ENCODE results near the gene ADAMTS12. TPM values are rescaled to one million over a fixed set of nuclear protein-coding genes. Genes with fewer than 3 reads are reported as not detected.

The ADAMTS12 gene
- total RNA-seq, 1 experiment from 2014 or later = 6.2 TPM

- Mint-ChIP-seq H3K4me1 (no peaks in the 10 kb centered on the region), H3K27me3 (ENCODE audit: low read depth) (no peaks in the 10 kb centered on the region), H3K36me3 (ENCODE audit: insufficient read depth in 1 of 3, low read depth in 3 of 3) (no peaks in the 10 kb centered on the region; a peak in 1 of 7 replicates), H3K27ac (no peak overlapping the region), H3K9me3 (no peaks in the 10 kb centered on the region), H3K4me3 (no peak overlapping the region)
- no peak overlapping the region for H2BK5ac ChIP-seq (ENCODE audit: insufficient read length, low read length)
- TF ChIP-seq CTCF (conservative IDR thresholded peaks at IDR 0.05) = no peak
- no CpG with 5 or more reads among the region's 3 CpGs for WGBS (ENCODE audit: extremely low coverage, insufficient read length, low lambda C conversion rate)
- H3T11ph ChIP-seq (ENCODE audit: low read length) = no peak overlapping the region
- H3K9ac ChIP-seq (ENCODE audit: extremely low read depth, insufficient read length, low read length) = no peak overlapping the region
- H3K79me1 ChIP-seq (ENCODE audit: insufficient read depth, low read depth, low read length, poor library complexity, severe bottlenecking) = no peaks in the 10 kb centered on the region
- no peak overlapping the region for H2BK15ac ChIP-seq (ENCODE audit: low read depth, low read length)
- H3K4ac ChIP-seq (ENCODE audit: low read depth, low read length) = no peak overlapping the region
- no peak overlapping the region for H4K5ac ChIP-seq (ENCODE audit: insufficient read length, low read depth, low read length)
- H2BK12ac ChIP-seq (ENCODE audit: insufficient read length, low read depth, low read length) = no peak overlapping the region
- no peaks in the 10 kb centered on the region for H3K79me2 ChIP-seq (ENCODE audit: insufficient read depth, low read length)
- no peaks in the 10 kb centered on the region for H4K20me1 ChIP-seq (ENCODE audit: control insufficient read depth, insufficient read depth, insufficient read length)
- H3K23ac ChIP-seq (ENCODE audit: insufficient read length, low read depth, low read length) = no peak overlapping the region
- H3K18ac ChIP-seq (ENCODE audit: insufficient read length, low read depth, low read length) = no peak overlapping the region
- no peak for DNase-seq
- H3K27me3 ChIP-seq (ENCODE audit: insufficient read depth, low read length) = no peaks in the 10 kb centered on the region
- no peak overlapping the region for H3K4me2 ChIP-seq (ENCODE audit: insufficient read depth, insufficient read length, low read length)
- H4K8ac ChIP-seq (replicated peaks; ENCODE audit: insufficient read length, low read depth, low read length) = no peak overlapping the region
- H2BK20ac ChIP-seq (ENCODE audit: low read depth, low read length, poor library complexity, severe bottlenecking) = no peak overlapping the region
- no peak overlapping the region for H4K91ac ChIP-seq (ENCODE audit: insufficient read length, low read depth, low read length)
- H3K9me3 ChIP-seq (ENCODE audit: control insufficient read depth, low read depth, low read length) = no peaks in the 10 kb centered on the region
- no peak overlapping the region for H3K56ac ChIP-seq (ENCODE audit: insufficient read length, low read depth, low read length)
- H2AFZ ChIP-seq (ENCODE audit: low read length) = no peak overlapping the region
- no peak overlapping the region for H3K14ac ChIP-seq (ENCODE audit: insufficient read depth, low read length)
- H2BK120ac ChIP-seq (ENCODE audit: low read depth, low read length, poor library complexity, severe bottlenecking) = no peak overlapping the region
- H3K4me1 ChIP-seq (ENCODE audit: insufficient read depth, low read length) = no peaks in the 10 kb centered on the region; the same call in 1 of the 2 replicates
- H3K27ac ChIP-seq (ENCODE audit: insufficient read length, low read depth, low read length) = no peak overlapping the region
- no peak overlapping the region for H2AK5ac ChIP-seq (ENCODE audit: insufficient read length, low read length)
- no peaks in the 10 kb centered on the region for H3K23me2 ChIP-seq (ENCODE audit: insufficient read length, low read depth, low read length, poor library complexity, severe bottlenecking)
Observed at GRCh38 chr5:33675958-33676464, 215.8 kb downstream of the ADAMTS12 start.

All from H9 (cell line).